ENCODE results near the gene GOLPH3L.
"Not testable (repeated sequence)": the region's sequence is repeated elsewhere in the genome, so short reads cannot be mapped to it uniquely, and the experiment has no call there.

The GOLPH3L gene

GRCh38 chr1:150613061-150613920 lies 83.7 kb downstream of the GOLPH3L start:
- peak; percentile 88 to 95 for DNase-seq

GRCh38 chr1:150612014-150612345 lies 85.0 kb downstream of the GOLPH3L start:
- no peak for DNase-seq

GRCh38 chr1:150610576-150610975 lies 86.4 kb downstream of the GOLPH3L start:
- no peak for DNase-seq

GRCh38 chr1:150609732-150610131 lies 87.2 kb downstream of the GOLPH3L start:
- DNase-seq = no peak

- DNase-seq = no peak
Observed at GRCh38 chr1:150606463-150607142, 90.4 kb downstream of the GOLPH3L start.

GRCh38 chr1:150605451-150605731 lies 91.6 kb downstream of the GOLPH3L start:
- DNase-seq = not testable (repeated sequence)

GRCh38 chr1:150604226-150604588 lies 92.7 kb downstream of the GOLPH3L start:
- no peak for DNase-seq

GRCh38 chr1:150603711-150604110 lies 93.2 kb downstream of the GOLPH3L start:
- no peak for DNase-seq

- not testable (repeated sequence) for DNase-seq
Observed at GRCh38 chr1:150602372-150602771, 94.6 kb downstream of the GOLPH3L start.

- no peak for DNase-seq
Observed at GRCh38 chr1:150601540-150601939, 95.4 kb downstream of the GOLPH3L start.

GRCh38 chr1:150598346-150598745 lies 98.6 kb downstream of the GOLPH3L start:
- not testable (repeated sequence) for DNase-seq

- DNase-seq = no peak
Observed at GRCh38 chr1:150596976-150597375, 100.0 kb downstream of the GOLPH3L start.

Measured in inflammatory macrophage (primary cell).